GM18858 (cell line): ENCODE results near the gene CRCP.
"Not testable (repeated sequence)": the region's sequence is repeated elsewhere in the genome, so short reads cannot be mapped to it uniquely, and the experiment has no call there.

ENCODE experiments used
- ATAC-seq: cut with Tn5 transposase; IDR thresholded peaks from one replicate; pipeline ENCODE4 v1.9.1; 2021; ENCODE audit not compliant: unreplicated experiment

CRCP gene

GRCh38 chr7:66105263-66105748 is 9.3 kb upstream of the CRCP start:
- no peak for ATAC-seq

GRCh38 chr7:66108410-66108809 is 6.2 kb upstream of the CRCP start:
- ATAC-seq: not testable (repeated sequence)

- ATAC-seq: no peak
These were observed 3.8 kb upstream of the CRCP start for GRCh38 chr7:66110856-66111255.

- not testable (repeated sequence) for ATAC-seq
These were observed 2.2 kb downstream of the CRCP start for GRCh38 chr7:66116680-66117420.

- no peak for ATAC-seq
These were observed 4.0 kb downstream of the CRCP start for GRCh38 chr7:66118603-66119002.

GRCh38 chr7:66119245-66119850 is 4.7 kb downstream of the CRCP start:
- no peak for ATAC-seq

GRCh38 chr7:66123175-66123528 is 8.5 kb downstream of the CRCP start:
- ATAC-seq: no peak

- ATAC-seq: not testable (repeated sequence)
These were observed 9.9 kb downstream of the CRCP start for GRCh38 chr7:66124569-66124861.

GRCh38 chr7:66125052-66125694 is 10.5 kb downstream of the CRCP start:
- no peak for ATAC-seq

GRCh38 chr7:66125781-66126352 is 11.2 kb downstream of the CRCP start:
- ATAC-seq: not testable (repeated sequence)

- not testable (repeated sequence) for ATAC-seq
These were observed 12.5 kb downstream of the CRCP start for GRCh38 chr7:66127172-66127571.

- no peak for ATAC-seq
These were observed 24.5 kb downstream of the CRCP start for GRCh38 chr7:66138994-66139752.

- ATAC-seq: no peak
These were observed 26.3 kb downstream of the CRCP start for GRCh38 chr7:66140924-66141323.

GRCh38 chr7:66142334-66142733 is 27.7 kb downstream of the CRCP start:
- ATAC-seq: no peak

- ATAC-seq: no peak
These were observed 28.3 kb downstream of the CRCP start for GRCh38 chr7:66142996-66143395.

GRCh38 chr7:66143876-66144332 is 29.3 kb downstream of the CRCP start:
- no peak for ATAC-seq

- no peak for ATAC-seq
These were observed 30.9 kb downstream of the CRCP start for GRCh38 chr7:66145400-66146104.

- no peak for ATAC-seq
These were observed 32.1 kb downstream of the CRCP start for GRCh38 chr7:66146701-66147100.

- not testable (repeated sequence) for ATAC-seq
These were observed 33.0 kb downstream of the CRCP start for GRCh38 chr7:66147657-66148056.

- ATAC-seq: no peak
These were observed 35.8 kb downstream of the CRCP start for GRCh38 chr7:66150471-66150870.
